ENCODE results near the gene TUBB4B.

- TF ChIP-seq POLR2A (IDR thresholded peaks at IDR 0.05; ENCODE audit: low read depth, low read length) (no peak), POLR2AphosphoS5 (IDR thresholded peaks at IDR 0.05; ENCODE audit: low read depth, low read length) (no peak), TAF1 (IDR thresholded peaks at IDR 0.05; ENCODE audit: borderline replicate concordance, low read depth, low read length) (no peak)
These were observed 30.6 kb downstream of the TUBB4B start for GRCh38 chr9:137271696-137272076.
